ENCODE measurements around the gene FOXA3.

Gene FOXA3

GRCh38 chr19:45863840-45864628 is at the start of gene FOXA3:
Gene FOXA3 (plus strand): TSS chr19:45864326. CDS start chr19:45864457, 131 bp downstream.
- no peak within 1 kb of the TSS for H3K27ac ChIP-seq
- DNase-seq (ENCODE audit: low read depth, low spot score): no peak

DNA sequence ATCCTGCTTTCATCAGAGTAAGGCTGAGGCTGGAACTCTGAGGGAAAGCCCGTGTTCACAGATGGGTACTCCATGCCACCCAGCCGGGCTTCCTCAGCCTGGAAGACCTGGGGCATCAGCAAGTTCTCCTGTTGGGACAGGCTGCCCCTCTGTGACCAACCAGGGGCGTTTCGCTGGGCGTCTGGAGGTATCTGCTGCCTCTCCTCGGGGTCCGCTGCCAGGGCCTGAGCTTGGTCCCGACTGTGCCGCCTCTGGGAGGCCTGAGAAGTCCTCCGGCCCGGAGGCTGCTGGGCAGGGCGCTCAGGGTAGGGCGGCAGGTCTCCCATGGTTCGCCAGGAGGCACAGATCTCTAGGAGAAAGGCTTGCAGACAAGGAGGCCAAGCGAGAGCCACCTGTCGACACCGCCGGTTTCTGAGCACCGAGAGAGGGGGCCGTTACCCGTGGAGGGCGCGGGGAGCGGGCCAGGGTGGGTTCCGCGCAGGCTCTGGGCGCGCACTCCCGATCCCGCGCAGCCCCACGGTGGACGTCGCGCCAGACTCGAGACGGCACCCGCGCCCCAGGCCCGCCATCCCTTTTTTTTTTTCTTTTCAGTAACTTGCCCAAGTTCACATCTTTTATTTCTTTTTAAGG is 49.2 kb upstream of the FOXA3 start, which contains the start of gene RSPH6A:
Gene RSPH6A (minus strand): TSS at position 458 of the 630 bp plus-strand sequence. CDS start 132 bp downstream, at position 326.
- DNase-seq (ENCODE audit: low read depth, low spot score): no peak
- peak within 1 kb of the TSS; percentile 46 for H3K27ac ChIP-seq

DNA sequence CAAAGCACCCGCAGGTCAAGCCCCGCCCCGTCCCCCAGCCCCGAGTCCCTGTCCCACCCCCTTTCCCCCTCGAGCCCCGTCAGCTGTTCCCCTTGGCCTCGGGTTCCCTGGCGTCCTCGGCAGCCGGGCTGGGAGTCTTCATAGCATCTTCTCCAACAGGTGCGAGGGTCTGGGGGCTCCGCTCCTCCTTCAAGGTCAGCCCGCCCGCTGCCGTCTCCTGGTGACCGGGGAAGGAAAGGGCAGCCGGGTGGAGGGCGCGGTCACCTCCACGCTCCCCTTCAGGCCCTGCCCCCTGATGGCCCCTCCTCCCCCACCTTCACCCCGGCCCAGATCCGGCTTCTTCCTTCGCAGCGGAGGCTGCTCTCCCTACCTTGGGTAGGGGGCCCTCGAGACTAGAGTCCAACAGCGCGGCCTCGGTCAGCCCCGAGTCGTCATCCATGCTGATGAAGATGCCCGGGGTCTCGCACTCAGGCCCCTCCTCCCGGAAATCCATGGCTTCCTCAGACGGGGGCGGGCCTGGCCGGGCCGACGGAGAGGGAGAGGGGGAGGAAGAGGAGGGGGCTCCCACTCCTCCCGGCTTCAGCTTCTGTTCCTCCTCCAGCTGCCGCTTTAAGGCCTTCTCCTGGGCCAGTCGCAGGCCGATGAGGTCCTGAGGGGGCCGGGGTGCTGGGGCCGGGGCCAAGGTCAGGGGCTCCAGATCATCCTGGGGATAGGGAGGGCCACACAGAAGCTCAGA is 48.5 kb upstream of the FOXA3 start:
- H3K27ac ChIP-seq: no peak overlapping the region
- DNase-seq (ENCODE audit: low read depth, low spot score): no peak

DNA sequence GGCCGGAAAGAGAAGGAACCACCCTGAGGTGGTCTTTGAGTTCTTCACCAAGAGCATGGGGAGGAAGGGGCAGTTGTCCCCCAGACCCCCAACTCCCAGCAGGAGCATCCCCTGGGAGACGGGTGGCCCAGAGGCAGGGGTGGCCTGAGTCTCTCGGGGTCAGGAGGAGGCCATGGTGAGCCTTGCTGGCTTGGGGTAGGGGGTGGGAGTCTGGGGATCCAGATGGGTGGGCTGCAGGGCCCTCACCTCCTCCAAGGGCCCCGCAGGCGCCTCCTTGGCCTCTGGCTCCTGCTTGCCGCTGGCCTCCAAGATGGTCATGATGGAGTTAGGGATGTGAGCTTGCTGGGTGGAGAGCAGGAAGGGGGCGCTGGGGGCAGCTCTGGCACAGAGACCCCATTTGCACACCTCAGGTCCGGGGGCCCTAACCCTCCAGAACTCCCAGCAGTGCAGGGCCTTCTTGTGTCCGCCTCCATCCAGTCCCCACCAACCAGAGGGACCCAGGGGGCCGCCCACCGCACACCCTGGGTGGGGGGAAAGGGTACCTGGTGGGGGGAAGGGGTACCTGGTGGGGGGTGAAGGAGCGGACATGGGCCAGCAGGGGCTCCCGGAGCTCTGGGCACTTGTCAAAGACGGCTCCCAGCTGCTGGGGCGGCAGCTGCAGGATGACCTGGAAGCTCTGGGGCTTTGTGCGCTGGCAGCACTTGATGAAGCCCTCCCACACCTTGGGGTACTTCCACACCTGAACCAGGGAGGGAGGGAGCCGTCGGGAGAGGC is 47.7 kb upstream of the FOXA3 start:
- DNase-seq (ENCODE audit: low read depth, low spot score): no peak
- H3K27ac ChIP-seq: no peak overlapping the region

- DNase-seq (ENCODE audit: low read depth, low spot score): peak; percentile 46
- no peak overlapping the region for H3K27ac ChIP-seq
These were observed 47.0 kb upstream of the FOXA3 start for GRCh38 chr19:45817010-45817724.

DNA sequence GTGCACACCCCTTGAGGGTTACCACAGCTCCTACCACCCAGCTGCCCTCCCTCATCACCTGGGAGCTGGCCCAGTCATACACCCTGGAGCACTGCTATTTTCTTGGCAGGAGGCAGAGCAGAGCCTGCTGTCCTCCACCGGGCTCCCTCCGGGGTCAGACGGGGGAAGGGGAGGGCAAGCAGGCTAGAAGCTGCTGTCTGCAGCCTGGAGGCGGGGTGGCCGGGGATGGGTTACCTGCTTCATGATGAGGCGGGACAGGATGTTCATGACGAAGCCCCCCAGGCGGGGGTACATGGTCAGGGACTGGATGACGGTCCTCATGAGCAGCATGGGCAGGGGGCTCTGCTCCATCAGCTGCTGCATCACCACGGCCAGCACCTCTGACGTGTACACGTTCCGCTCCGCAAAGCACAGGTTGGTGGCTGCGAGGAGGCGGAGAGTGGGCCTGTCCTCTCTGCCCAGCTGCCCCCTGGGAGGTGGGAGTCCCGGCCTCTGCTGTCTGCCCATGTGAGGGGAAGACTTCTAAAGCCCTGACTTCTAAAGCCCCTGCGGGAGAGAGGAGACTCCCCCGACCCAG is 46.3 kb upstream of the FOXA3 start:
- H3K27ac ChIP-seq: no peak overlapping the region
- no peak for DNase-seq (ENCODE audit: low read depth, low spot score)

DNA sequence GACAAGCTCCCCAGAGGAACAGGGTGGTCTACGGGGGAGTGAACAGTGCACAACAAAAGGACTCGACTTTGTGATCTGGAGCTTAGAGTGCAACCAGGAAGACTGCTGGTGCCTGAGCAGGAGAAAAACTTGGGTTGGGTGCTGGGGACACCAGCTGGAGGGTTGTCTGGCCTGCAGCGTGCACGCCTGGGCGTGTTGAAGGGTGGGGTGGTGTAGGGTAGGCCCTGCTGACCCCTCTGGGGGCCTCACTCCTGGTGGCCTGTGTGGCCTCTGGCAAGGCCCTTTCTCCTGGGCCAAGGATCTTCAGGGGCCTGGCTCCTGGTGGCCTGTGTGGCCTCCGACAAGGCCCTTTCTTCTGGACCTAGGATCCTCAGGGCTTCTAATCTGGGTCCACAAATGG is 44.4 kb upstream of the FOXA3 start:
- no peak overlapping the region for H3K27ac ChIP-seq
- DNase-seq (ENCODE audit: low read depth, low spot score): no peak

DNA sequence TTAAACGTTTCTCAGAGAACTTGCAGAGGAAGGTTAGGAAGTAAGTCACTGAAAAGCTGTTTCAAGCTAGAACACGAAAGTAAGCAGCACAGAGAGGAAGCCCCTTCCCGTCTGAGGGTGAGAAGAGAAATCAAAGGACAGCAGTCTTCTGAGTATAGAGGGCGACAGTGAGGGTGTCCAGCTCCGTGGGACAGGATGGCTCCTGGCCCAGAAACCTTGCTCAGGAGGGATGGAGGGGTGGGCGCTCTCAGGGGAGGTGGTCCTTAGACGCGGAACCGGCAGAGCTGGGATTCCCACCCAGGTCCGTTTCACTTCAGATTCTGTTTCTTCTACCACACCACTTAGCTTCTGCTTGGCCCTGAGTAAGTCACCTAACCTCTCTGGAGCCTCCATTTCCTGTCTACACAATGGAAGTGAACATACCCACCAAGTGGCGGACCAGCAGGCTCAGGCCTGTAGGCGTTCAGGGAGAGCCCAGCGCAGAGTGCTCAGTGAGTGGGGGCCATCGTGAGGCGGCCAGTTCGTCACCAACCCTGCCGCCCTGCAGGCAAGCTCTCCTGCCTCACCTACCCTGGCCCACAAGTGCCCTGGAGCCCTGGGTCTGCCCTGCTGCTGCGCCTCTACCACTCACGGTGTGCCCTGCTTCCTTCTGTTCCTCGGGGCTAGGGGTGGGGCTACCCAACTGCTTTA is 43.6 kb upstream of the FOXA3 start:
- no peak overlapping the region for H3K27ac ChIP-seq
- DNase-seq (ENCODE audit: low read depth, low spot score): no peak

DNA sequence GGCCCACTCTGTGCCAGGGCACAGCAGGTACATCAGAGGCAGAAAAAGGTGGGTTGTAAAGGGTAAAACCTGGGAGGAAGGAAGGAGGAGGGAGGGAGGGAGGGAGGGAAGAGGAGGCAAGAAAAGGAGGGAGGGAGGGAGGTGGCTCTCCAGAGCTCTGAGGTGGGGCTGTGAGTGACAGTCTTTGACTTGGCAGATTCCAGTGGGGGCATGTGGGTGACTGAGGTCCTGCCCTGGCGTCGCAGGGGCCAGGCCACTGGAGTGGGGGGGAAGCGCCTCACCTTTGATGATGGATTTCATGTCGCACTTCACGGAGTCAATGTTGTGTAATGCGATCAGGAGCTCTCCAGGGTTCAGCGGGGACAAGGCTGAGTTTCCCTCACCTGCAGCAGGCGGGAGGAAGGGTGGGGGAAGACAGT is 43.0 kb upstream of the FOXA3 start:
- no peak overlapping the region for H3K27ac ChIP-seq
- no peak for DNase-seq (ENCODE audit: low read depth, low spot score)

DNA sequence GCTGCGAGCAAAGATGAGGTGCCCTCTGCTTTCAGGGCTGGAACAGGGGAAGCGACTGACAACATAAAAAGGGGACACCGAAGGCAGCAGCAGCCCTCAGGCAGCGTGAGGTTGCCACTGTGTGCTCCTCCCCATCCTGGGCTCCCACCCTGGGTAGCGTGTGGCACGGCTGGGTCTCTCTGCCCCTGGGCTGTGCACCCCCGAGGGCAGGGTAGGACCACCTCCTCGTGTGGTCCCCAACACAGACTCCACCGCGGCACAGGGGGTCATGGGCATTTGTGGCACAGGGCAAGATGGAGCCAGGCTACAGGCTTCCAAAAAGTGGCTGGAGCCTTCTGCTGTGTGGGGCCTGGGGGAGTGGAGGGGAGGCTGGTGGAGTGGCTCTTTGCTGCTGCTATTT is 42.6 kb upstream of the FOXA3 start:
- H3K27ac ChIP-seq: no peak overlapping the region
- DNase-seq (ENCODE audit: low read depth, low spot score): no peak

DNA sequence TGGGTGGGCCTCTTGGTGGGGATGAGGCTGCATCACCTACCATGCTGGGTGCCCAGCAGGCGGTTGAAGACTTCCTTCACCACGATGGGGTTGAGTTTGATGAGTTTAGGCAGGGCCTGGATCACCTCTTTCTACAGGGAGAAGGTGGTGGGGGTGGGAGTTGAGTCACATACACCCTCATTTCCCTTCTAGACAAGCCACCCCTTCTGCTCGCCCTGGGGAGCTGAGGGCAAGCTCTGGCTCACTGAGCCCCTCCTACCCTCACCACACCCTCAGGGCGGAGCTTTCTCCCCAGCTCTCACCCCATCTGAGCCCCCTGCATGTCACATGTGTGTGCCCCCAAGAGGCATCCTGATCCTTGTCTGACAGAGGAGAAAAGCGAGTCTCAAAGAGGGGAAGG is 41.4 kb upstream of the FOXA3 start:
- no peak overlapping the region for H3K27ac ChIP-seq
- no peak for DNase-seq (ENCODE audit: low read depth, low spot score)

DNA sequence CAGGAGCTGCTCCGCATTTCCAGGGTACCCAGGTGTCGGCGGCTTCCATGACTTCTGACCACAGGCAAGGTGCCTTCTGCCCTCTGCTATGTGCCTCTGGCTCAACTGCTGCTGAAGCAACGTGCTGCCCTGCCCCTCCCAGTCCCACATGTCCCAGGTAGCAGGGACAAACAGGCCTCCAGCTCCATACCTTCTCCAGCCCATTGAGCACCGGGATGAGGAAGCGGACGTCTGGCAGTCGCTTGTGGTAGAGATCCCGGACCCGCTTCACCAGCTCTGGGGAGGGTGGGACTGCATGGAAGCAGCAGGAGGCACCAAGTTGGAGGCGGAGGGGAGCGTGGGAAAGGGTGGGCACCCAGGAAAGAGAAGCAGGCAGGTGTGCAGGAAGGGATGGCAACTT is 40.9 kb upstream of the FOXA3 start:
- no peak overlapping the region for H3K27ac ChIP-seq
- DNase-seq (ENCODE audit: low read depth, low spot score): no peak

GRCh38 chr19:45824041-45824471 is 40.1 kb upstream of the FOXA3 start:
- DNase-seq (ENCODE audit: low read depth, low spot score): peak; percentile 48
- no peak overlapping the region for H3K27ac ChIP-seq

DNA sequence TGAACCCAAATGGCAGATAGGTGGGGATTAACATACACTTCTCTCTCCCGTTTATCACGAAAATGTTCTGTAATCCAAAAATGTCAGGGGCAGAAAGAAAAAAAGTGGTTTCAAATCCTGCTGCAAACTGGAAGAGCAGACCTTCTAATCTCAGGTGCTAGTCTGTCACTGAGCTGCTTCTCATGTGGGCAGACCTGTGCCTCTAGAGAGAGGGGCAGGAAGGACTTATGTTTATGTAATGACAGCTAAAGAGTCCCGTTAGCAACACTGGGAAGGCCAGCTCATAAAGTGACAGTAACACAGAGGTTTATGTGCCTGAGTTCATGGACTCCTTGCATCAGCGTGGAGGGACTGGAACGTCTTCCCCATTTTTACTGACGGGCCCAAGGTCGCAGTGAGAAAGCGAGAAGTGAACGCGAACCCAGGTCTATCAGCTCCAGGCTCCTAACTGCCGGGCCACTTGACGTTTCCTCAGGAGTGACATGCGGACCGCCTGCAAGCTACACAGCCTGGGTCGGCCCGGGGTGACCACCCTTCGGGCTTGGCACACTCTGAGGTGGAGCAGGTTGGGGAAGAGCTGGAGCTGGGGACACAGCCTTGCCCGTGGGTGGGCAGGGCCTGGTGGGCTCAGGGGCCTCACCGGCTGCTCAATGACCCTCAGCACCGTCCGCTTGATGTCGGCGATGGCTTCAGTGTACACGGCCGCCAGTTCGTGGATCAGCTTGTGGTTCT is 39.4 kb upstream of the FOXA3 start:
- no peak for DNase-seq (ENCODE audit: low read depth, low spot score)

GRCh38 chr19:45825263-45825605 is 38.9 kb upstream of the FOXA3 start:
- no peak overlapping the region for H3K27ac ChIP-seq
- no peak for DNase-seq (ENCODE audit: low read depth, low spot score)

More for the DNA sequence above, 39.4 kb upstream of the FOXA3 start:
- H3K27ac ChIP-seq: no peak overlapping the region

DNA sequence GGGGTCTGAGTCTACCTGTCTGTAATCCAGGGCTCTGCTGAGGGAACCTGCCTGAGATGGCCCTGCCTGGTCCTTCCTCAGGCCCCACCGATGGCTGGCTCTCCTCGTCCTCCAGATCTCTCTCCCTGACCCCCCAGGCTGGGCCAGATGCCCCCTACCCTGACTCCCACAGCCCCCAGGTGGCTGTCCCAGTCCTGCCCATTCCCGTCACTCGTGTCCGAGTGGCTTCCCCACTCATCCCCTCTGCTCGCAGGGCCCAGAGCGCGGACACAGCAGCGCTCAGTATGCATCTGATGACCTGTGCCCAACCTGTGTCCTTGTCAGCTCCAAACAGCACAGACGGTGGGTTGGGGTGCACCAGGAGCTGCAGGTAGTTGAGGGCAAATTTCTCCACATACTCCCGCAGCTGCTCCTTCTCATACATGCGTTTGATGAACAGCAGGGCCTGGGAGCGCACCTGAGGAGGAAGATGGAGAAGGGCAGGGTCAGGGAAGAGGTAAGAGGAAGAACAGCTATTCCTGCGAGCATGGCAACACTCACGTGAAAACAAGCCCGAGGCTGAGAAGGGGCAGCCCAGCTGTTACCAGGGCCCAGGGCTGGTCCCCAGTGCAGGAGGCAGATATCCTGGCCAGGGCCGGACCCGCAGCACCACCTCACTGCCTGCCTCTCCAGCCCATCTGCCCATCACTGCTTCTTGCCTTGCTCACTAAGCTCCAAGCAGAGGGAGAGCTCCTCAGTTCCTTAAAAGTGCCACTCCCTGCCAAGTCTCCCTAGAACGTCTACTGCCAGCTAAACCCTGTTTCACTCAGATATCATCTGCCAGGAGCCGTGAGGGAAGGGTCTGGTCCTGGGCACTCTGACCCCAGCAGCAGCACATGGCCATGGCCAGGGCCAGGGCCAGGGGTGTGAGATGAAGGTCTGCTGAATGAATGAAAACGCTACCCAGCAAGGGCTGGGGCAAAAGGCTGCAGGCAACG is 37.9 kb upstream of the FOXA3 start:
- H3K27ac ChIP-seq: no peak overlapping the region
- no peak for DNase-seq (ENCODE audit: low read depth, low spot score)

DNA sequence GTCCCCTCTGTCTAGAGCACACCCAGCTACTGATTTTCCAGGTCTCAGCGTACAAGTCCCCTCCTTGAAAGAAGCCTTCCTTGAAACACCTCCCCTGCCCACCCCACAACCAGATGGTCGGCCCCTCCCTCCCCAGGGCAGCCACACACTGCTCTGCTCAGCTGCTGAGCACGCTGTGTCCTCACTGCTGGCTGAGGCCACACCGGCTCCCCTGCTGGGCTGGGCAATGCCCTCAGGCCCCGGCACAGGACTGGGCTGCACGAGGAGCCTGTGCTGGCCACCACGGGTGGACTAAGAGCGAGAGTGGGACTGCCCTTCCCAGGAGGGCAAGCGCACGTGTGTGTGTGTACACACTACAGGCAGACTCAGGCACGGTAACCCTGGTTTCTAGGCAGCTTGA is 37.2 kb upstream of the FOXA3 start:
- no peak overlapping the region for H3K27ac ChIP-seq
- DNase-seq (ENCODE audit: low read depth, low spot score): no peak

All from epithelial cell of prostate (primary cell).